Endothelial cell of umbilical vein (primary cell): ENCODE data around the gene MAP3K10.

Experiments
- CTCF ChIP-seq, 2 donors: IDR thresholded peaks; 1 replicate in 1 of 2; 2 replicates in 1 of 2; pipeline ENCODE4 v1.5.1; 2011; ENCODE audit warnings: low read length in 2 of 2, mild to moderate bottlenecking in 2 of 2, moderate library complexity in 2 of 2, control low read depth in 1 of 2, inconsistent platforms in 1 of 2, low read depth in 1 of 2; ENCODE audit not compliant: insufficient read depth in 1 of 2; ENCODE audit errors: extremely low read depth in 1 of 2
- POLR2A ChIP-seq: IDR thresholded peaks from 2 replicates; pipeline ENCODE4 v1.6.1; 2012; ENCODE audit warnings: low read depth, mild to moderate bottlenecking, control low read depth, low read length

DNA sequence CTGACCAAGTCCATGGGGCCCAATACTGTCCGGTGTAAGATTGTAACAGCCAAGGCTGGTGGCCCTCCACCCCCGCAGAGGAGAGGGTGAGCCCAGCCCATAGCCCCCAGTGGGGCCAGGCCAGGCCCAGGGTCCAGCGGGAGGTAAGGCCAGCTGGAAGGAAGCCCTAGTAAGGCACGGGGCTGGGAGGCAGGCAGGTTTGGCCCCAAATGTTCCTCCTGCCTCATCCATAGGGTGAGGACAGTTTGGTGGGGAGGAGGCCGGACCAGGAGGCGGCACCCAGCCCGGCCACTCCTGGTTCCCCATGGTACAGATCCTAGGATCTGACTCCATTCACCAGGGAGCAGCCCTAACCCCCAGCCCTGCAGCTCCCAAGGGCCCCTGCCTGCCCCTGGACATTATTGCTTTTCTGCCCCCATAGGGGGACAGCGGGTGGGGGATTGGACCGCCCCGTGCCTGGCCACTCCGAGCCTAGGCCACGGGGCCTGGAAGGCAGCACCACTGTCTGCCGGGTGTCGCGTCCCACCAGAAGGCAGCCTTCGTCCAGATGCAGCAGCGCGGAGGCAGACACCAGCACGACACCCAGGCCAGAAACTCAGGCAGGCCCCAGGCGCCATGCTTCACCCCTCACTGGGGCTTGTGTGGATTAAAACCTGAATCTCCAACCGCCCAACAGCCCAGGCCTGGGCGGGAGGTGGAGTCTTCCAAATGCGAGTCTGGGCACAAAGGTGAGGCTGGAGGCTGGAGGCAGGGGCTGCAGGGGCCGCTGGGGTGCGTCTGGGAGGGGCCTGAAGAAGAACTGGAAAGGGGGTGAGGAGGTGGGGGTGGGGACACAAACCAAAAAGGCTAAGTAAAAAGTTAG is 42.0 kb downstream of the MAP3K10 start:
- no peak for TF ChIP-seq POLR2A
- TF ChIP-seq CTCF (IDR thresholded peaks at IDR 0.05; ENCODE audit: extremely low read depth in 1 of 2, insufficient read depth in 1 of 2, low read depth in 1 of 2, low read length in 2 of 2) = no peak
